Activated T-cell treated with anti-CD3 and anti-CD28 coated beads, Interleukin-2, amount 50 U/mL, for 4 hours (primary cell): Measurements from ENCODE around the gene PIK3R4. TPM values are rescaled to one million over a fixed set of nuclear protein-coding genes. Genes with fewer than 3 reads are reported as not detected.

Experiments used
- ATAC-seq, 2 donors: fragments of 200-7000 bp; cut with Tn5 transposase; one replicate each; pipeline ENCODE4 v1.10.0; 2021
- DNase-seq: peaks from one replicate; pipeline ENCODE4 v3.0.0-alpha.2; 2020
- H3K27me3 Mint-ChIP-seq: one replicate; pipeline ENCODE4 v1.8.0; 2021; ENCODE audit warnings: low read depth, mixed read lengths
- H3K36me3 Mint-ChIP-seq: one replicate; pipeline ENCODE4 v1.8.0; 2022; ENCODE audit warnings: mixed read lengths; ENCODE audit not compliant: insufficient read depth
- H3K4me1 Mint-ChIP-seq: one replicate; pipeline ENCODE4 v1.8.0; 2021; ENCODE audit warnings: low read depth, mixed read lengths
- H3K4me3 Mint-ChIP-seq: one replicate; pipeline ENCODE4 v1.8.0; 2021; ENCODE audit warnings: mild to moderate bottlenecking, moderate library complexity, mixed read lengths
- H3K9me3 Mint-ChIP-seq: one replicate; pipeline ENCODE4 v1.8.0; 2021; ENCODE audit warnings: mixed read lengths
- total RNA-seq, 3 donors: library from RNA; stranded (reverse); gene quantifications; one replicate each; pipeline ENCODE4 v1.2.1, GENCODE V29; 2021

PIK3R4 gene
- total RNA-seq, 3 donors from 2014 or later, result 31.1 to 34.1 (median 33.7) TPM

GRCh38 chr3:130759692-130760338 is 13.2 kb upstream of the PIK3R4 start:
- peak; percentile 51 to 67 for ATAC-seq
- Mint-ChIP-seq H3K4me3 (no peak overlapping the region), H3K27me3 (peaks cover 20% of the 10 kb centered on the region), H3K4me1 (no peaks in the 10 kb centered on the region), H3K9me3 (no peaks in the 10 kb centered on the region), H3K36me3 (no peaks in the 10 kb centered on the region)
- peak; percentile 35 for DNase-seq

DNA sequence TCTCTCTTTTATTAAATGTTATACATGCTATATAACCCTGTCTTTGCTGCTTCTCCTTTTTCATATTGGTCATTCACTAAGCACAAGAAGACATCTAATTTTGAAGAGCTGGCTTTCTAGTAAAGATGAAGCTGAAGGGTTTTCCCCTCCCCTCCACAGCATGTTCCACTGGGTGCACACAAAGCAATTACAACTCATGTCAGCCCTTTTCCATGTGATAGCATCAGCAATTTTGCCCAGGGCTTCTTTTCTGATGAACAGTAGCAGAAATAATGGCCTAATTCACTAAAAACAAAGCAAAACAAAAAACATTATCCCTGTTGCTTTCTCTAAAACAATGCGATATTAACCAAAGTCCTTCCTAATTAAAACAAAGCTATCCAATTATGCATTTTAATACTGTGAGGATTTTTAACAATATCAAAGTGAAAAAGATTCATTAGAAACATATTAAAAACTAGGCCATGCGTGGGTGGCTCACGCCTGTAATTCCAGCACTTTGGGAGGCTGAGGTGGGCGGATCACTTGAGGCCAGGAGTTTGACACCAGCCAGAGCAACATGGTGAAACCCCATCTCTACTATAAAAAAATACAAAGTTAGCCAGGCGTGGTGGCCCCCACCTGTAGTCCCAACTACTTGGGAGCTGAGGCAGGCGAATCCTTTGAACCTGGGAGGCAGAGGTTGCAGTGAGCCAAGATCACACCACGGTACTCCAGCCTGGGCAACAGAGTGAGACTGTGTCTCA is 12.2 kb upstream of the PIK3R4 start:
- H3K27me3 Mint-ChIP-seq, result peaks cover 15% of the 10 kb centered on the region
- no peaks in the 10 kb centered on the region for H3K36me3 Mint-ChIP-seq
- no peak overlapping the region for H3K4me3 Mint-ChIP-seq
- H3K4me1 Mint-ChIP-seq, result no peaks in the 10 kb centered on the region
- DNase-seq (no peak), ATAC-seq (no peak)
- H3K9me3 Mint-ChIP-seq, result no peaks in the 10 kb centered on the region

GRCh38 chr3:130757611-130758150 is 11.1 kb upstream of the PIK3R4 start:
- ATAC-seq (no peak), DNase-seq (no peak)
- no peaks in the 10 kb centered on the region for H3K9me3 Mint-ChIP-seq
- H3K36me3 Mint-ChIP-seq, result no peaks in the 10 kb centered on the region
- no peaks in the 10 kb centered on the region for H3K4me1 Mint-ChIP-seq
- H3K27me3 Mint-ChIP-seq, result peaks cover 8% of the 10 kb centered on the region
- no peak overlapping the region for H3K4me3 Mint-ChIP-seq

GRCh38 chr3:130755666-130756065 is 9.0 kb upstream of the PIK3R4 start:
- no peaks in the 10 kb centered on the region for H3K4me1 Mint-ChIP-seq
- ATAC-seq (no peak), DNase-seq (no peak)
- H3K27me3 Mint-ChIP-seq, result no peaks in the 10 kb centered on the region
- no peaks in the 10 kb centered on the region for H3K36me3 Mint-ChIP-seq
- H3K9me3 Mint-ChIP-seq, result no peaks in the 10 kb centered on the region
- H3K4me3 Mint-ChIP-seq, result no peak overlapping the region

GRCh38 chr3:130748981-130749380 is 2.4 kb upstream of the PIK3R4 start:
- Mint-ChIP-seq H3K36me3 (peaks cover 3% of the 10 kb centered on the region), H3K27me3 (no peaks in the 10 kb centered on the region), H3K4me1 (peaks cover 24% of the 10 kb centered on the region), H3K9me3 (no peaks in the 10 kb centered on the region), H3K4me3 (no peak overlapping the region)
- ATAC-seq (no peak), DNase-seq (no peak)

DNA sequence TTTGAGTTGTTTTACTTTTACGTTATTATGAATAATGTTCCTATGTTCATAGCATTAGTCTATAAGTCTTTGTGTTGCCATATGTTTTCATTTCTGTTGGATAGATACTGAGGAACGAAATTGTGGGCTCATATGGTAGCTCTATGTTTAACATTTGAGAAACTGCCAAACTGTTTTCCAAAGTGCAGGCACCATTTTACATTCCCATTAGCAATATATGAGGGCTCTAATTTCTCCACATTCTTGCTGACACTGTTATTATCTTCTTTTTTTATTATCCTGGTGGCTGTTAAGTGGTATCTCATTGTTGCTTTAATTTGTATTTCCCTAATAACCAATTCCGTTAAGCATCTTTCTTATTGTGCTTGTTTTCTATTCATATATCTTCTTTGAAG is 1.8 kb upstream of the PIK3R4 start:
- Mint-ChIP-seq H3K9me3 (no peaks in the 10 kb centered on the region), H3K4me1 (peaks cover 29% of the 10 kb centered on the region)

GRCh38 chr3:130743354-130743753 is 3.3 kb downstream of the PIK3R4 start:
- H3K36me3 Mint-ChIP-seq, result peaks cover 44% of the 10 kb centered on the region
- H3K9me3 Mint-ChIP-seq, result no peaks in the 10 kb centered on the region
- peak overlapping the region; percentile 67 for H3K4me3 Mint-ChIP-seq
- peaks cover 65% of the 10 kb centered on the region for H3K4me1 Mint-ChIP-seq
- no peak for DNase-seq
- H3K27me3 Mint-ChIP-seq, result no peaks in the 10 kb centered on the region
- no peak for ATAC-seq

More for the DNA sequence above, 1.8 kb upstream of the PIK3R4 start:
- Mint-ChIP-seq H3K4me3 (peak overlapping the region; percentile 95), H3K36me3 (peaks cover 9% of the 10 kb centered on the region), H3K27me3 (no peaks in the 10 kb centered on the region)
- DNase-seq (no peak), ATAC-seq (no peak)

DNA sequence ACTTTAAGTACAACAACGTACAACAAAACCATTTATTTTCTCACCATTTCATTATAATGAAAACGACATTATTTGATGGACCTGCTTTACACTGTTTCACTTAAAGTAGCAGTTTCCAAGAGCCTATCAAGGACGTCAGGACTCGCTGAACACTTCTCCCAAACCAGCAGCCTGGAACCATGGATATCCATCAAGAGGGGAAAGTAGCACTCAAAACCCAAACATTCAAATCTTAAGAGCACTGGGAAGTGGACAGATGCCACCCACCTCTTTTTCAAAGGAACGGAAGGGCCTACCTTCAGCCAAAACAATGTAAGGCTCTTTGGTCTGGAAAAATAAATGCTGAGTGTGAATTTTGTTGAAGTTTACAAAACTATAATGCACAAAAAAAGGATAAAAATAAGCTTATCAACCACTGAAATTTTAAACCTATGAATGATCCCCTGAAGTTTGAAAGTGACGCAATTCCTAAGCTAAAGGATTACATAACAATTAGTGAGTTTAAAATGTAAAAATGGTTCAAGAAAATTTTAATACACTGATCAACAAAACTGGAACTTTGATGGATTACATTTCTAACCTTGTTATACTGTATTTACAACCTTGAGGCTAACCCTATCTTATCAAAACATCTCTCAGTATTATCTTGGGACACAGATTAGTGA is 4.6 kb downstream of the PIK3R4 start:
- peaks cover 49% of the 10 kb centered on the region for H3K36me3 Mint-ChIP-seq
- DNase-seq (no peak), ATAC-seq (no peak)
- H3K9me3 Mint-ChIP-seq, result no peaks in the 10 kb centered on the region
- H3K4me1 Mint-ChIP-seq, result peaks cover 72% of the 10 kb centered on the region
- no peaks in the 10 kb centered on the region for H3K27me3 Mint-ChIP-seq
- H3K4me3 Mint-ChIP-seq, result peak overlapping the region; percentile 19

DNA sequence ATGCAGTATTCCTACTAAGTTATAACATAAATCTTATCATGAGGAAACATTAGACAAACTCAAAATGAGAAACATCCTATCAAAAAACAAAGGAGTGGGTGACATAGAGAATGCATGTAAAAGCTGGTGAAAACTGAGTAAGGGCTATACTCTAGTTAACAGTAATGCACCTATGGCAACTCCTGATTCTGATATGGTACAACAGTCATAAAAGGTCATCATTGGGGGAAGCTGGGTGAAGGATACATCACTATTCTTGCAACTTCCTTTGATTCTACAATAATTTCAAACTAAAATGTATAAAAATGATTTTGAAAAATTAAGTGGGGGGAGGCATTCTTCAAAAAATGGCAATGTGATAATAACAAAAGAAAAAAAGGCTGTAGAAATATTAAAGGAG is 6.8 kb downstream of the PIK3R4 start:
- H3K36me3 Mint-ChIP-seq, result peaks cover 63% of the 10 kb centered on the region
- no peak overlapping the region for H3K4me3 Mint-ChIP-seq
- DNase-seq (no peak), ATAC-seq (no peak)
- peaks cover 62% of the 10 kb centered on the region for H3K4me1 Mint-ChIP-seq
- H3K9me3 Mint-ChIP-seq, result no peaks in the 10 kb centered on the region
- no peaks in the 10 kb centered on the region for H3K27me3 Mint-ChIP-seq

DNA sequence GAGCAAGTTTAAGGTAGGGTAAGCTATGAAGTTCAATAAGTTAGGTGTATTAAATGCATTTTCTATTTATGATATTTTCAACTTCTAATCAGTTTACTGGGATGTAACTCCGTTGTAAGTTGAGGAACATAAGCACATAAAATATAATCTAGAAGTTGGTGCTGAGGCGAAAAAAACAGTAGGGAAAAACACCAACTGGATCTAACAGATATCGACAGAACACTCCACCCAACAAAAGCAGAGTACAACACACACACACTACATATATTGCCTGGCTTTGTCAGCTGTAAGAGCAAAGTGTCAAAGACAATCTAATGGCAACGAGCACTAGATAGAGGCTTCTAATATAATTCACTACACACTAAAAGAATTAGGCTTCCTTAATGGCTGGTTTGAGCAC is 8.4 kb downstream of the PIK3R4 start:
- peaks cover 55% of the 10 kb centered on the region for H3K36me3 Mint-ChIP-seq
- ATAC-seq (no peak), DNase-seq (no peak)
- no peaks in the 10 kb centered on the region for H3K9me3 Mint-ChIP-seq
- peaks cover 47% of the 10 kb centered on the region for H3K4me1 Mint-ChIP-seq
- H3K4me3 Mint-ChIP-seq, result no peak overlapping the region
- no peaks in the 10 kb centered on the region for H3K27me3 Mint-ChIP-seq

GRCh38 chr3:130737622-130738021 is 9.0 kb downstream of the PIK3R4 start:
- H3K27me3 Mint-ChIP-seq, result no peaks in the 10 kb centered on the region
- DNase-seq (no peak), ATAC-seq (peak in 1 of 2 donors; percentile 23)
- H3K4me3 Mint-ChIP-seq, result no peak overlapping the region
- H3K36me3 Mint-ChIP-seq, result peaks cover 57% of the 10 kb centered on the region
- H3K9me3 Mint-ChIP-seq, result no peaks in the 10 kb centered on the region
- H3K4me1 Mint-ChIP-seq, result peaks cover 42% of the 10 kb centered on the region

GRCh38 chr3:130733236-130733875 is 13.3 kb downstream of the PIK3R4 start:
- Mint-ChIP-seq H3K9me3 (no peaks in the 10 kb centered on the region), H3K4me3 (no peak overlapping the region), H3K4me1 (peaks cover 13% of the 10 kb centered on the region), H3K27me3 (no peaks in the 10 kb centered on the region), H3K36me3 (peaks cover 31% of the 10 kb centered on the region)
- no peak for ATAC-seq
- no peak for DNase-seq

- peaks cover 26% of the 10 kb centered on the region for H3K36me3 Mint-ChIP-seq
- H3K9me3 Mint-ChIP-seq, result no peaks in the 10 kb centered on the region
- no peak for DNase-seq
- ATAC-seq, result no peak
- no peaks in the 10 kb centered on the region for H3K27me3 Mint-ChIP-seq
- no peak overlapping the region for H3K4me3 Mint-ChIP-seq
- peaks cover 4% of the 10 kb centered on the region for H3K4me1 Mint-ChIP-seq
Measured at GRCh38 chr3:130732501-130732900, 14.1 kb downstream of the PIK3R4 start.

DNA sequence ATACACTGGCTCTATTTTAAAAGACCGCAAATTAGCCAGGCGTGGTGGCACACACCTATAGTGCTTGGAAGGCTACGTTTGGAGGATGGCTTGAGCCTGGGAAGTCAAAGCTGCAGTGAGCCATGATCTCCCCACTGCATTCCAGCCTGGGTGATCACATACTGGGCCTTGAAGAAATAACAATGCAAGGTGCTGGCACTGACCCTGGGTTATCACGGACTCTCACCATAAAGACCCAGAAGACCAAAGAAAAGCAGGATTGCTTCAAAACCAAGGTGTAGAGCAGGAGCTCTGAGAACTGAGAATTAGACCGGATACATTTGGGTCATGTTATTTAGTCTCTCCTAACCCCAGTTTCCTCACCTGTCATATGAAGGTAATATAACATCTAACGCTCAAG is 14.8 kb downstream of the PIK3R4 start:
- peaks cover under 1% of the 10 kb centered on the region for H3K4me1 Mint-ChIP-seq
- H3K4me3 Mint-ChIP-seq, result no peak overlapping the region
- no peaks in the 10 kb centered on the region for H3K27me3 Mint-ChIP-seq
- DNase-seq (no peak), ATAC-seq (no peak)
- peaks cover 26% of the 10 kb centered on the region for H3K36me3 Mint-ChIP-seq
- H3K9me3 Mint-ChIP-seq, result no peaks in the 10 kb centered on the region
